Common myeloid progenitor, CD34-positive (primary cell): Measurements from ENCODE around the gene ZNF614.
"Not testable (repeated sequence)": the region's sequence is repeated elsewhere in the genome, so short reads cannot be mapped to it uniquely, and the experiment has no call there.

Source experiments
- CTCF ChIA-PET: fragments of 350-600 bp; sonication (Branson Sonifier 250); formaldehyde crosslinking; loops from one replicate; lab custom pipeline; 2021; ENCODE audit warnings: antibody characterized with exemption; lab: Charles Lee
- POLR2A ChIA-PET: fragments of 350-600 bp; sonication (Branson Sonifier 250); formaldehyde crosslinking; loops from one replicate; lab custom pipeline; 2021; ENCODE audit warnings: antibody characterized with exemption; lab: Charles Lee
- DNase-seq, 3 donors: peaks; one replicate each; pipeline versions ENCODE4 v3.0.0 to v3.0.0-alpha.2; 2013
- H3K27ac ChIP-seq, 2 experiments: 1 replicate in 1 of 2; 2 replicates in 1 of 2; pipeline ENCODE4 v1.7.0; 2013; ENCODE audit warnings: inconsistent platforms in 2 of 2, low read length in 2 of 2, mild to moderate bottlenecking in 2 of 2, low read depth in 1 of 2, moderate library complexity in 1 of 2; ENCODE audit not compliant: severe bottlenecking in 2 of 2, insufficient read depth in 1 of 2, poor library complexity in 1 of 2
- H3K27me3 ChIP-seq, 5 experiments: replicated peaks in 2 of 5; 1 replicate in 3 of 5; 2 replicates in 2 of 5; pipeline versions ENCODE4 v1.6.1 to v1.7.0; 2013; ENCODE audit warnings: low read length in 4 of 5, mild to moderate bottlenecking in 2 of 5, moderate library complexity in 2 of 5, inconsistent platforms in 1 of 5; ENCODE audit not compliant: insufficient read depth in 5 of 5, control insufficient read depth in 4 of 5
- H3K36me3 ChIP-seq, 4 experiments: 1 replicate in 2 of 4; 2 replicates in 2 of 4; pipeline versions ENCODE4 v1.6.1 to v1.7.0; 2013; ENCODE audit warnings: low read length in 3 of 4, control low read depth in 1 of 4, mild to moderate bottlenecking in 1 of 4; ENCODE audit not compliant: control insufficient read depth in 4 of 4, insufficient read depth in 4 of 4
- H3K4me1 ChIP-seq, 4 experiments: 1 replicate in 3 of 4; 2 replicates in 1 of 4; pipeline versions ENCODE4 v1.6.1 to v1.7.1; 2013; ENCODE audit warnings: low read length in 3 of 4, mild to moderate bottlenecking in 3 of 4, control low read depth in 1 of 4, inconsistent platforms in 1 of 4, moderate library complexity in 1 of 4; ENCODE audit not compliant: control insufficient read depth in 4 of 4, insufficient read depth in 4 of 4; ENCODE audit errors: control extremely low read depth in 1 of 4
- H3K4me3 ChIP-seq, 7 experiments: 1 replicate in 4 of 7; 2 replicates in 3 of 7; pipeline versions ENCODE4 v1.5.1 to v1.7.0; 2013; ENCODE audit warnings: mild to moderate bottlenecking in 7 of 7, low read length in 6 of 7, moderate library complexity in 6 of 7, inconsistent platforms in 2 of 7, low read depth in 2 of 7, control low read depth in 1 of 7; ENCODE audit not compliant: insufficient read depth in 4 of 7, control insufficient read depth in 1 of 7; ENCODE audit errors: extremely low read depth in 1 of 7
- H3K9me3 ChIP-seq, 5 experiments: 1 replicate in 4 of 5; 2 replicates in 1 of 5; pipeline versions ENCODE4 v1.6.1 to v1.7.1; 2013; ENCODE audit warnings: low read length in 4 of 5, mild to moderate bottlenecking in 2 of 5, inconsistent platforms in 1 of 5, low read depth in 1 of 5, moderate library complexity in 1 of 5; ENCODE audit not compliant: control insufficient read depth in 4 of 5, insufficient read depth in 2 of 5; ENCODE audit errors: control extremely low read depth in 1 of 5
- WGBS: methylation state at CpG from one replicate; pipeline ENCODE4 v1.1.5; 2013; ENCODE audit not compliant: insufficient coverage; 5-methylcytosine and 5-hydroxymethylcytosine counted together

ZNF614 gene

GRCh38 chr19:52024478-52024877 lies 3.7 kb downstream of the ZNF614 start:
- H3K4me3 ChIP-seq: peak overlapping the region in 1 of 7 experiments; percentile 31
- H3K27ac ChIP-seq, POLR2A ChIA-PET, CTCF ChIA-PET, DNase-seq, H3K27me3 ChIP-seq: not testable (repeated sequence)
- WGBS: 100% methylated on average over 2 of the region's 4 CpGs
- peaks cover 49 to 69% (median 59%) of the 10 kb centered on the region in 4 experiments for H3K36me3 ChIP-seq
- H3K9me3 ChIP-seq: peaks cover 15 to 69% (median 66%) of the 10 kb centered on the region in 5 experiments
- H3K4me1 ChIP-seq: peaks cover 3 to 16% (median 5%) of the 10 kb centered on the region in 4 experiments

- no peaks in the 10 kb centered on the region for H3K27me3 ChIP-seq
- no peak overlapping the region for H3K4me3 ChIP-seq
- WGBS: 100% methylated on average over 11 of the region's 15 CpGs
- H3K36me3 ChIP-seq: peaks cover 59 to 92% (median 79%) of the 10 kb centered on the region in 4 experiments
- no peak overlapping the region for H3K27ac ChIP-seq
- ChIA-PET CTCF (no interaction called here), POLR2A (no interaction called here)
- peaks cover 22 to 88% (median 77%) of the 10 kb centered on the region in 5 experiments for H3K9me3 ChIP-seq
- H3K4me1 ChIP-seq: peaks cover 0 to 2% (median 1%) of the 10 kb centered on the region in 4 experiments
- DNase-seq: no peak
These were observed 6.0 kb downstream of the ZNF614 start for GRCh38 chr19:52022193-52022592.

GRCh38 chr19:52020506-52020905 lies 7.7 kb downstream of the ZNF614 start:
- peaks cover 25 to 92% (median 77%) of the 10 kb centered on the region in 5 experiments for H3K9me3 ChIP-seq
- H3K27ac ChIP-seq: no peak overlapping the region
- WGBS: 94% methylated on average over 3 of the region's 4 CpGs
- DNase-seq: no peak
- CTCF ChIA-PET: interaction anchor here (1.1 kb wide), 1 partner anchor 10 kb away, joined by 3 read pairs; no protein-coding TSS in a partner anchor
- H3K4me3 ChIP-seq: no peak overlapping the region
- H3K27me3 ChIP-seq: no peaks in the 10 kb centered on the region
- no peaks in the 10 kb centered on the region for H3K4me1 ChIP-seq
- POLR2A ChIA-PET: interaction anchor here (1.4 kb wide), 1 partner anchor 12 kb away, joined by 3 read pairs; the partner anchor contains the start of gene ZNF615
- peaks cover 70 to 98% (median 90%) of the 10 kb centered on the region in 4 experiments for H3K36me3 ChIP-seq

GRCh38 chr19:52010674-52011073 lies 17.5 kb downstream of the ZNF614 start:
- POLR2A ChIA-PET: no interaction called here
- no peaks in the 10 kb centered on the region for H3K27me3 ChIP-seq
- H3K4me1 ChIP-seq: peaks cover 0 to 12% (median 2%) of the 10 kb centered on the region in 4 experiments
- DNase-seq: no peak
- WGBS: 100% methylated on average over 1 of the region's 1 CpG
- H3K4me3 ChIP-seq: no peak overlapping the region
- H3K36me3 ChIP-seq: peaks cover 7 to 29% (median 17%) of the 10 kb centered on the region in 4 experiments
- CTCF ChIA-PET: no interaction called here
- H3K27ac ChIP-seq: no peak overlapping the region
- H3K9me3 ChIP-seq: peaks cover 3 to 50% (median 31%) of the 10 kb centered on the region in 5 experiments

GRCh38 chr19:52007806-52008557 lies 20.2 kb downstream of the ZNF614 start, which contains the start of gene ZNF615:
Gene ZNF615 (minus strand): TSS chr19:52008211. CDS start chr19:52003711, 4,500 bp downstream.
- H3K9me3 ChIP-seq: peaks cover 8 to 48% (median 33%) of the 10 kb centered on the region in 5 experiments
- H3K27me3 ChIP-seq: no peaks in the 10 kb centered on the region
- POLR2A ChIA-PET: interaction anchor here (1.3 to 1.5 kb wide), 2 partner anchors 13 to 40 kb away, joined by 3 to 5 read pairs; partner anchors contain the start of gene ZNF432
- H3K4me3 ChIP-seq: peak within 1 kb of the TSS; percentile 66 to 98 (median 92)
- H3K4me1 ChIP-seq: peaks cover 0 to 12% (median 2%) of the 10 kb centered on the region in 4 experiments
- WGBS: 0% methylated on average over 35 of the region's 44 CpGs
- H3K27ac ChIP-seq: peak within 1 kb of the TSS; percentile 92 to 94
- H3K36me3 ChIP-seq: peaks cover 11 to 30% (median 12%) of the 10 kb centered on the region in 4 experiments
- CTCF ChIA-PET: no interaction called here
- peak; percentile 90 to 95 (median 94) for DNase-seq

GRCh38 chr19:52007451-52007805 lies 20.8 kb downstream of the ZNF614 start:
- CTCF ChIA-PET: no interaction called here
- DNase-seq: no peak

More at GRCh38 chr19:52007451-52007805, 20.8 kb downstream of the ZNF614 start:
- Histone ChIP-seq H3K27ac (peak overlapping the region; percentile 92 to 94), H3K27me3 (no peaks in the 10 kb centered on the region), H3K4me1 (peaks cover 0 to 12% (median 2%) of the 10 kb centered on the region in 4 experiments), H3K9me3 (peaks cover 9 to 46% (median 29%) of the 10 kb centered on the region in 5 experiments), H3K4me3 (peak overlapping the region; percentile 66 to 98 (median 92)), H3K36me3 (peaks cover 8 to 29% (median 10%) of the 10 kb centered on the region in 4 experiments)
- POLR2A ChIA-PET: interaction anchor here (1.3 to 1.5 kb wide), 2 partner anchors 14 to 41 kb away, joined by 3 to 5 read pairs; partner anchors contain the start of gene ZNF432
- WGBS: 25% methylated on average over 8 of the region's 9 CpGs
